ENCODE results near the gene FOXK1.

Gene FOXK1

DNA sequence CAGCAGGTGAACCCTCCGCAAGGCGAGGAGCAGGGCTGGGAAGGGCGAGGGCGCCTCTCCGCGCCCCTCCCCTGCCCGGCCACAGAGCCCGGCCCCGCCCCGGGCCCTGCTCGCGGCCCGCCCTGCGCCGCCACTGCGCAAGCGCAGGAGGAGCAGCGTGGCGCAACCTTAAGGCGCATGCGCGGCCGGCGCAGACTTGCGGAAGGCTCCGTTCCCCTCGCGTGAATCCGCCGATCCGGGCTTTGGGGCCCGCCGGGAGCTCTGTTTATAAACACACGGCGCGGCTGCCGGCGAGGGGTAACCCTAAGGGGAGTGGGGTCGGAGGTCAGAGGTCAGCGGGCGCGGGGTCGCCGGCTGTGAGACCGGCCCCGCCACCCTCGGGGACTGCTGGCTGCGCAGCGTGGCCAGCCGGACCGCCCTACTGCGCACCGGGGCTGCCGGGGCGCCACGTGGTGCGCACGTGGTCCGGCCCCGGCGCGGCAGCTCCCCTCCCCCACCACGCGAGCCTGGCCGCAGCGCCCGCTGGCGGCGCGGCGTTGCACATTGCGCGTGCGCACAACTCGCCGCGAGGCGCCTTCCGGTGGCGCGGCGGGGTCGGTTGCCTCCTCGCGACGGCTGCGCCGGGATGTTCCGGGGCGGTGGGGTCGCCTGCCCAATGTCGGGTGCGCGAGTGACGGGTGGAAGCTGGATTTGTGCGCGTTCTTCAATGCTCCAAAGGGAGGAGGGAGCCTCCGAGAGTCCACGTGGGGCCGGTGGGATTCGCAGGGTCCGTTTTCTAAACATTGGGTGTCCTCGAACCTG, 40.2 kb upstream of the FOXK1 start (continued):
- TF ChIP-seq, protein P1, sequence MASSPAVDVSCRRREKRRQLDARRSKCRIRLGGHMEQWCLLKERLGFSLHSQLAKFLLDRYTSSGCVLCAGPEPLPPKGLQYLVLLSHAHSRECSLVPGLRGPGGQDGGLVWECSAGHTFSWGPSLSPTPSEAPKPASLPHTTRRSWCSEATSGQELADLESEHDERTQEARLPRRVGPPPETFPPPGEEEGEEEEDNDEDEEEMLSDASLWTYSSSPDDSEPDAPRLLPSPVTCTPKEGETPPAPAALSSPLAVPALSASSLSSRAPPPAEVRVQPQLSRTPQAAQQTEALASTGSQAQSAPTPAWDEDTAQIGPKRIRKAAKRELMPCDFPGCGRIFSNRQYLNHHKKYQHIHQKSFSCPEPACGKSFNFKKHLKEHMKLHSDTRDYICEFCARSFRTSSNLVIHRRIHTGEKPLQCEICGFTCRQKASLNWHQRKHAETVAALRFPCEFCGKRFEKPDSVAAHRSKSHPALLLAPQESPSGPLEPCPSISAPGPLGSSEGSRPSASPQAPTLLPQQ (tag by site-specific recombination; IDR thresholded peaks at IDR 0.05), result peak; percentile 26; the same call in 1 of the 2 replicates
- TF ChIP-seq, protein P2, sequence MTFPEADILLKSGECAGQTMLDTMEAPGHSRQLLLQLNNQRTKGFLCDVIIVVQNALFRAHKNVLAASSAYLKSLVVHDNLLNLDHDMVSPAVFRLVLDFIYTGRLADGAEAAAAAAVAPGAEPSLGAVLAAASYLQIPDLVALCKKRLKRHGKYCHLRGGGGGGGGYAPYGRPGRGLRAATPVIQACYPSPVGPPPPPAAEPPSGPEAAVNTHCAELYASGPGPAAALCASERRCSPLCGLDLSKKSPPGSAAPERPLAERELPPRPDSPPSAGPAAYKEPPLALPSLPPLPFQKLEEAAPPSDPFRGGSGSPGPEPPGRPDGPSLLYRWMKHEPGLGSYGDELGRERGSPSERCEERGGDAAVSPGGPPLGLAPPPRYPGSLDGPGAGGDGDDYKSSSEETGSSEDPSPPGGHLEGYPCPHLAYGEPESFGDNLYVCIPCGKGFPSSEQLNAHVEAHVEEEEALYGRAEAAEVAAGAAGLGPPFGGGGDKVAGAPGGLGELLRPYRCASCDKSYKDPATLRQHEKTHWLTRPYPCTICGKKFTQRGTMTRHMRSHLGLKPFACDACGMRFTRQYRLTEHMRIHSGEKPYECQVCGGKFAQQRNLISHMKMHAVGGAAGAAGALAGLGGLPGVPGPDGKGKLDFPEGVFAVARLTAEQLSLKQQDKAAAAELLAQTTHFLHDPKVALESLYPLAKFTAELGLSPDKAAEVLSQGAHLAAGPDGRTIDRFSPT (tag by site-specific recombination; IDR thresholded peaks at IDR 0.05), result no peak
- TF ChIP-seq, protein P3, sequence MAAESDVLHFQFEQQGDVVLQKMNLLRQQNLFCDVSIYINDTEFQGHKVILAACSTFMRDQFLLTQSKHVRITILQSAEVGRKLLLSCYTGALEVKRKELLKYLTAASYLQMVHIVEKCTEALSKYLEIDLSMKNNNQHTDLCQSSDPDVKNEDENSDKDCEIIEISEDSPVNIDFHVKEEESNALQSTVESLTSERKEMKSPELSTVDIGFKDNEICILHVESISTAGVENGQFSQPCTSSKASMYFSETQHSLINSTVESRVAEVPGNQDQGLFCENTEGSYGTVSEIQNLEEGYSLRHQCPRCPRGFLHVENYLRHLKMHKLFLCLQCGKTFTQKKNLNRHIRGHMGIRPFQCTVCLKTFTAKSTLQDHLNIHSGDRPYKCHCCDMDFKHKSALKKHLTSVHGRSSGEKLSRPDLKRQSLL (tag by site-specific recombination; IDR thresholded peaks at IDR 0.05), result no peak
- TF ChIP-seq ZNF140 (tag by site-specific recombination; IDR thresholded peaks at IDR 0.05) (no peak), ZXDB (tag by site-specific recombination; IDR thresholded peaks at IDR 0.05) (peak; percentile 67), HOXC10 (CRISPR knock-in tag; IDR thresholded peaks at IDR 0.05) (0 out of 2 replicates have a peak, but pooled peaks have one; percentile 78), ZNF610 (tag by site-specific recombination; IDR thresholded peaks at IDR 0.05; ENCODE audit: borderline replicate concordance) (no peak), ZNF670 (tag by site-specific recombination; IDR thresholded peaks at IDR 0.05; ENCODE audit: low read depth) (no peak), BCL11B (tag by site-specific recombination; IDR thresholded peaks at IDR 0.05; ENCODE audit: low read depth) (peak; percentile 96), SCRT1 (tag by site-specific recombination; IDR thresholded peaks at IDR 0.05; ENCODE audit: borderline replicate concordance) (no peak), ZSCAN30 (tag by site-specific recombination; IDR thresholded peaks at IDR 0.05) (peak; percentile 80), RBAK (tag by site-specific recombination; IDR thresholded peaks at IDR 0.05) (no peak), ZNF830 (tag by site-specific recombination; IDR thresholded peaks at IDR 0.05; ENCODE audit: low read depth) (no peak), ZFHX2 (tag by site-specific recombination; conservative IDR thresholded peaks at IDR 0.05) (no peak), SP3 (tag by site-specific recombination; IDR thresholded peaks at IDR 0.05) (peak; percentile 57), ZNF155 (tag by site-specific recombination; IDR thresholded peaks at IDR 0.05) (no peak), ZEB2 (tag by site-specific recombination; IDR thresholded peaks at IDR 0.05) (peak; percentile 57; the same call in 1 of the 2 replicates), GLIS2 (tag by site-specific recombination; IDR thresholded peaks at IDR 0.05) (peak; percentile 73), ZNF302 (tag by site-specific recombination; IDR thresholded peaks at IDR 0.05; ENCODE audit: low read depth) (no peak), ZNF221 (tag by site-specific recombination; IDR thresholded peaks at IDR 0.05; ENCODE audit: borderline replicate concordance) (no peak), KLF8 (tag by site-specific recombination; IDR thresholded peaks at IDR 0.05) (0 out of 2 replicates have a peak, but pooled peaks have one; percentile 39), ZNF184 (tag by site-specific recombination; IDR thresholded peaks at IDR 0.05) (peak; percentile 73; the same call in 1 of the 2 replicates), KLF10 (tag by site-specific recombination; IDR thresholded peaks at IDR 0.05) (peak; percentile 59; the same call in 1 of the 2 replicates)
- TF ChIP-seq, protein P4, sequence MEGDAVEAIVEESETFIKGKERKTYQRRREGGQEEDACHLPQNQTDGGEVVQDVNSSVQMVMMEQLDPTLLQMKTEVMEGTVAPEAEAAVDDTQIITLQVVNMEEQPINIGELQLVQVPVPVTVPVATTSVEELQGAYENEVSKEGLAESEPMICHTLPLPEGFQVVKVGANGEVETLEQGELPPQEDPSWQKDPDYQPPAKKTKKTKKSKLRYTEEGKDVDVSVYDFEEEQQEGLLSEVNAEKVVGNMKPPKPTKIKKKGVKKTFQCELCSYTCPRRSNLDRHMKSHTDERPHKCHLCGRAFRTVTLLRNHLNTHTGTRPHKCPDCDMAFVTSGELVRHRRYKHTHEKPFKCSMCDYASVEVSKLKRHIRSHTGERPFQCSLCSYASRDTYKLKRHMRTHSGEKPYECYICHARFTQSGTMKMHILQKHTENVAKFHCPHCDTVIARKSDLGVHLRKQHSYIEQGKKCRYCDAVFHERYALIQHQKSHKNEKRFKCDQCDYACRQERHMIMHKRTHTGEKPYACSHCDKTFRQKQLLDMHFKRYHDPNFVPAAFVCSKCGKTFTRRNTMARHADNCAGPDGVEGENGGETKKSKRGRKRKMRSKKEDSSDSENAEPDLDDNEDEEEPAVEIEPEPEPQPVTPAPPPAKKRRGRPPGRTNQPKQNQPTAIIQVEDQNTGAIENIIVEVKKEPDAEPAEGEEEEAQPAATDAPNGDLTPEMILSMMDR (tag by site-specific recombination; IDR thresholded peaks at IDR 0.05), result 0 out of 2 replicates have a peak, but pooled peaks have one; percentile 28
- TF ChIP-seq, protein P5, sequence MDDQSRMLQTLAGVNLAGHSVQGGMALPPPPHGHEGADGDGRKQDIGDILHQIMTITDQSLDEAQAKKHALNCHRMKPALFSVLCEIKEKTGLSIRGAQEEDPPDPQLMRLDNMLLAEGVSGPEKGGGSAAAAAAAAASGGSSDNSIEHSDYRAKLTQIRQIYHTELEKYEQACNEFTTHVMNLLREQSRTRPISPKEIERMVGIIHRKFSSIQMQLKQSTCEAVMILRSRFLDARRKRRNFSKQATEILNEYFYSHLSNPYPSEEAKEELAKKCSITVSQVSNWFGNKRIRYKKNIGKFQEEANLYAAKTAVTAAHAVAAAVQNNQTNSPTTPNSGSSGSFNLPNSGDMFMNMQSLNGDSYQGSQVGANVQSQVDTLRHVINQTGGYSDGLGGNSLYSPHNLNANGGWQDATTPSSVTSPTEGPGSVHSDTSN (CRISPR knock-in tag; IDR thresholded peaks at IDR 0.05), result peak; percentile 93
- TF ChIP-seq, protein P6, sequence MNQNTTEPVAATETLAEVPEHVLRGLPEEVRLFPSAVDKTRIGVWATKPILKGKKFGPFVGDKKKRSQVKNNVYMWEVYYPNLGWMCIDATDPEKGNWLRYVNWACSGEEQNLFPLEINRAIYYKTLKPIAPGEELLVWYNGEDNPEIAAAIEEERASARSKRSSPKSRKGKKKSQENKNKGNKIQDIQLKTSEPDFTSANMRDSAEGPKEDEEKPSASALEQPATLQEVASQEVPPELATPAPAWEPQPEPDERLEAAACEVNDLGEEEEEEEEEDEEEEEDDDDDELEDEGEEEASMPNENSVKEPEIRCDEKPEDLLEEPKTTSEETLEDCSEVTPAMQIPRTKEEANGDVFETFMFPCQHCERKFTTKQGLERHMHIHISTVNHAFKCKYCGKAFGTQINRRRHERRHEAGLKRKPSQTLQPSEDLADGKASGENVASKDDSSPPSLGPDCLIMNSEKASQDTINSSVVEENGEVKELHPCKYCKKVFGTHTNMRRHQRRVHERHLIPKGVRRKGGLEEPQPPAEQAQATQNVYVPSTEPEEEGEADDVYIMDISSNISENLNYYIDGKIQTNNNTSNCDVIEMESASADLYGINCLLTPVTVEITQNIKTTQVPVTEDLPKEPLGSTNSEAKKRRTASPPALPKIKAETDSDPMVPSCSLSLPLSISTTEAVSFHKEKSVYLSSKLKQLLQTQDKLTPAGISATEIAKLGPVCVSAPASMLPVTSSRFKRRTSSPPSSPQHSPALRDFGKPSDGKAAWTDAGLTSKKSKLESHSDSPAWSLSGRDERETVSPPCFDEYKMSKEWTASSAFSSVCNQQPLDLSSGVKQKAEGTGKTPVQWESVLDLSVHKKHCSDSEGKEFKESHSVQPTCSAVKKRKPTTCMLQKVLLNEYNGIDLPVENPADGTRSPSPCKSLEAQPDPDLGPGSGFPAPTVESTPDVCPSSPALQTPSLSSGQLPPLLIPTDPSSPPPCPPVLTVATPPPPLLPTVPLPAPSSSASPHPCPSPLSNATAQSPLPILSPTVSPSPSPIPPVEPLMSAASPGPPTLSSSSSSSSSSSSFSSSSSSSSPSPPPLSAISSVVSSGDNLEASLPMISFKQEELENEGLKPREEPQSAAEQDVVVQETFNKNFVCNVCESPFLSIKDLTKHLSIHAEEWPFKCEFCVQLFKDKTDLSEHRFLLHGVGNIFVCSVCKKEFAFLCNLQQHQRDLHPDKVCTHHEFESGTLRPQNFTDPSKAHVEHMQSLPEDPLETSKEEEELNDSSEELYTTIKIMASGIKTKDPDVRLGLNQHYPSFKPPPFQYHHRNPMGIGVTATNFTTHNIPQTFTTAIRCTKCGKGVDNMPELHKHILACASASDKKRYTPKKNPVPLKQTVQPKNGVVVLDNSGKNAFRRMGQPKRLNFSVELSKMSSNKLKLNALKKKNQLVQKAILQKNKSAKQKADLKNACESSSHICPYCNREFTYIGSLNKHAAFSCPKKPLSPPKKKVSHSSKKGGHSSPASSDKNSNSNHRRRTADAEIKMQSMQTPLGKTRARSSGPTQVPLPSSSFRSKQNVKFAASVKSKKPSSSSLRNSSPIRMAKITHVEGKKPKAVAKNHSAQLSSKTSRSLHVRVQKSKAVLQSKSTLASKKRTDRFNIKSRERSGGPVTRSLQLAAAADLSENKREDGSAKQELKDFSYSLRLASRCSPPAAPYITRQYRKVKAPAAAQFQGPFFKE (tag by site-specific recombination; IDR thresholded peaks at IDR 0.05; ENCODE audit: borderline replicate concordance), result no peak
